WTC11 (cell line): ENCODE measurements around the gene NEURL1B. TPM values are rescaled to one million over a fixed set of nuclear protein-coding genes. Genes with fewer than 3 reads are reported as not detected.

ENCODE experiments used
- ATAC-seq: fragments of 200-7000 bp; cut with Tn5 transposase; 2 replicates; pipeline ENCODE4 v1.10.0; 2021; ENCODE audit warnings: mild to moderate bottlenecking, moderate library complexity
- CTCF ChIA-PET: fragments of 300-600 bp; sonication (Branson Sonifier 250); formaldehyde crosslinking; loops from one replicate; lab custom pipeline; 2021; ENCODE audit warnings: antibody characterized with exemption; lab: Charles Lee
- POLR2A ChIA-PET: fragments of 350-600 bp; sonication (Branson Sonifier 250); formaldehyde crosslinking; loops from one replicate; lab custom pipeline; 2021; ENCODE audit warnings: antibody characterized with exemption; lab: Charles Lee
- DNase-seq: peaks from one replicate; pipeline ENCODE4 v3.0.0; 2021; ENCODE audit warnings: low spot score
- H3K27ac Mint-ChIP-seq: 2 replicates; pipeline ENCODE4 v1.8.0; 2021; ENCODE audit warnings: mixed read lengths
- H3K27me3 Mint-ChIP-seq: 2 replicates; pipeline ENCODE4 v1.8.0; 2021; ENCODE audit warnings: low read depth, mild to moderate bottlenecking, moderate library complexity, mixed read lengths
- H3K36me3 Mint-ChIP-seq: 2 replicates; pipeline ENCODE4 v1.8.0; 2021; ENCODE audit warnings: mixed read lengths
- H3K4me1 Mint-ChIP-seq: 2 replicates; pipeline ENCODE4 v1.8.0; 2022; ENCODE audit warnings: mixed read lengths
- H3K4me3 Mint-ChIP-seq: 2 replicates; pipeline ENCODE4 v1.8.0; 2021; ENCODE audit warnings: mild to moderate bottlenecking, moderate library complexity, mixed read lengths
- H3K9me3 Mint-ChIP-seq: 2 replicates; pipeline ENCODE4 v1.8.0; 2021; ENCODE audit warnings: mixed read lengths
- CBFB ChIP-seq: sonication (generic); formaldehyde crosslinking; IDR thresholded peaks from 2 replicates; pipeline ENCODE4 v1.8.1; 2022; ENCODE audit warnings: mild to moderate bottlenecking, low read depth, missing genetic modification reagents
- E2F4 ChIP-seq: sonication (generic); formaldehyde crosslinking; IDR thresholded peaks from 2 replicates; pipeline ENCODE4 v1.8.1; 2022; ENCODE audit warnings: low read depth, mild to moderate bottlenecking, moderate library complexity, missing genetic modification reagents, borderline replicate concordance
- ELF4 ChIP-seq: sonication (generic); formaldehyde crosslinking; IDR thresholded peaks from 2 replicates; pipeline ENCODE4 v1.8.1; 2022; ENCODE audit warnings: low read depth, mild to moderate bottlenecking, moderate library complexity, missing genetic modification reagents
- ESRRA ChIP-seq: sonication (generic); formaldehyde crosslinking; IDR thresholded peaks from 2 replicates; pipeline ENCODE4 v1.8.1; 2022; ENCODE audit warnings: mild to moderate bottlenecking, missing genetic modification reagents, borderline replicate concordance
- FOXK1 ChIP-seq: sonication (generic); formaldehyde crosslinking; IDR thresholded peaks from 2 replicates; pipeline ENCODE4 v1.8.0; 2022; ENCODE audit warnings: mild to moderate bottlenecking, moderate library complexity, missing genetic modification reagents
- GABPB1 ChIP-seq: sonication (generic); formaldehyde crosslinking; IDR thresholded peaks from 2 replicates; pipeline ENCODE4 v1.8.1; 2023; ENCODE audit warnings: mild to moderate bottlenecking, missing genetic modification reagents
- GRHL2 ChIP-seq: fragments of 250-450 bp; sonication (Bioruptor Pico); IDR thresholded peaks from 2 replicates; pipeline ENCODE4 v1.8.0; 2022; ENCODE audit warnings: mild to moderate bottlenecking, moderate library complexity; ENCODE audit not compliant: insufficient replicate concordance, severe bottlenecking
- HMGA2 ChIP-seq: fragments of 250-450 bp; sonication (Bioruptor Pico); IDR thresholded peaks from 2 replicates; pipeline ENCODE4 v1.4.0; 2021; ENCODE audit warnings: mild to moderate bottlenecking, moderate library complexity
- IRF2 ChIP-seq: sonication (generic); formaldehyde crosslinking; IDR thresholded peaks from 2 replicates; pipeline ENCODE4 v1.8.0; 2022; ENCODE audit warnings: low read depth, missing genetic modification reagents, borderline replicate concordance
- MAX ChIP-seq: sonication (generic); formaldehyde crosslinking; IDR thresholded peaks from 2 replicates; pipeline ENCODE4 v1.8.0; 2022; ENCODE audit warnings: mild to moderate bottlenecking, missing genetic modification reagents
- NFYB ChIP-seq: sonication (generic); formaldehyde crosslinking; conservative IDR thresholded peaks from 2 replicates; pipeline ENCODE4 v1.8.0; 2022; ENCODE audit warnings: low read depth, missing genetic modification reagents
- PRRX2 ChIP-seq: fragments of 250-450 bp; sonication (Bioruptor Pico); IDR thresholded peaks from 2 replicates; pipeline ENCODE4 v1.8.0; 2021; ENCODE audit warnings: mild to moderate bottlenecking
- TP53 ChIP-seq: sonication (generic); formaldehyde crosslinking; IDR thresholded peaks from 2 replicates; pipeline ENCODE4 v1.8.1; 2023; ENCODE audit warnings: mild to moderate bottlenecking, missing genetic modification reagents
- ZNF532 ChIP-seq: fragments of 250-450 bp; sonication (Bioruptor Pico); IDR thresholded peaks from 2 replicates; pipeline ENCODE4 v1.9.0; 2021; ENCODE audit warnings: mild to moderate bottlenecking, borderline replicate concordance
- ZNF671 ChIP-seq: fragments of 250-450 bp; sonication (Bioruptor Pico); IDR thresholded peaks from 2 replicates; pipeline ENCODE4 v1.8.0; 2021; ENCODE audit warnings: mild to moderate bottlenecking
- total RNA-seq: library from RNA; stranded (reverse); gene quantifications from 3 replicates; pipeline ENCODE4 v1.2.3, GENCODE V29; 2021
- TF ChIP-seq, protein P1 (sequence below): sonication (generic); formaldehyde crosslinking; IDR thresholded peaks from 2 replicates; pipeline ENCODE4 v1.8.1; 2023; ENCODE audit warnings: mild to moderate bottlenecking, missing genetic modification reagents, moderate library complexity
- TF ChIP-seq, protein P2 (sequence below): sonication (generic); formaldehyde crosslinking; IDR thresholded peaks from 2 replicates; pipeline ENCODE4 v1.8.0; 2023; ENCODE audit warnings: mild to moderate bottlenecking, missing genetic modification reagents
- TF ChIP-seq, protein P3 (sequence below): fragments of 250-450 bp; sonication (Bioruptor Pico); IDR thresholded peaks from 2 replicates; pipeline ENCODE4 v1.8.0; 2021; ENCODE audit warnings: mild to moderate bottlenecking
- TF ChIP-seq, protein P4 (sequence below): sonication (generic); formaldehyde crosslinking; IDR thresholded peaks from 2 replicates; pipeline ENCODE4 v1.8.1; 2023; ENCODE audit warnings: mild to moderate bottlenecking, missing genetic modification reagents

Gene NEURL1B
- total RNA-seq, 1 experiment from 2014 or later: 9.8 TPM

- Mint-ChIP-seq H3K4me1 (peaks cover 75% of the 10 kb centered on the region), H3K27me3 (peaks cover 4% of the 10 kb centered on the region), H3K36me3 (no peaks in the 10 kb centered on the region), H3K27ac (0 out of 2 replicates have a peak overlapping the region, but pooled peaks have one; percentile 47), H3K4me3 (no peak overlapping the region), H3K9me3 (0 out of 2 replicates have a peak, but pooled peaks cover 3% of the 10 kb centered on the region)
- TF ChIP-seq ZNF671 (CRISPR knock-in tag) (no peak), IRF2 (CRISPR knock-in tag) (no peak), ESRRA (CRISPR knock-in tag) (no peak), GABPB1 (CRISPR knock-in tag) (no peak), CBFB (CRISPR knock-in tag) (no peak), MAX (CRISPR knock-in tag) (no peak), E2F4 (CRISPR knock-in tag) (no peak)
- TF ChIP-seq, protein P1, sequence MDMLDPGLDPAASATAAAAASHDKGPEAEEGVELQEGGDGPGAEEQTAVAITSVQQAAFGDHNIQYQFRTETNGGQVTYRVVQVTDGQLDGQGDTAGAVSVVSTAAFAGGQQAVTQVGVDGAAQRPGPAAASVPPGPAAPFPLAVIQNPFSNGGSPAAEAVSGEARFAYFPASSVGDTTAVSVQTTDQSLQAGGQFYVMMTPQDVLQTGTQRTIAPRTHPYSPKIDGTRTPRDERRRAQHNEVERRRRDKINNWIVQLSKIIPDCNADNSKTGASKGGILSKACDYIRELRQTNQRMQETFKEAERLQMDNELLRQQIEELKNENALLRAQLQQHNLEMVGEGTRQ (CRISPR knock-in tag): no peak
- POLR2A ChIA-PET: no interaction called here
- ATAC-seq (peak; percentile 63), DNase-seq (peak; percentile 30)
- CTCF ChIA-PET: interaction anchor here (0.9 to 1.3 kb wide), 3 partner anchors 8 to 71 kb away, joined by 4 to 5 read pairs (median 4); no protein-coding TSS in a partner anchor
These were observed 15.0 kb upstream of the NEURL1B start for GRCh38 chr5:172626031-172626581.

GRCh38 chr5:172630082-172630481 lies 11.0 kb upstream of the NEURL1B start:
- Mint-ChIP-seq H3K9me3 (0 out of 2 replicates have a peak, but pooled peaks cover 3% of the 10 kb centered on the region), H3K27me3 (peaks cover under 1% of the 10 kb centered on the region), H3K4me1 (peaks cover 52% of the 10 kb centered on the region)
- TF ChIP-seq, protein P2, sequence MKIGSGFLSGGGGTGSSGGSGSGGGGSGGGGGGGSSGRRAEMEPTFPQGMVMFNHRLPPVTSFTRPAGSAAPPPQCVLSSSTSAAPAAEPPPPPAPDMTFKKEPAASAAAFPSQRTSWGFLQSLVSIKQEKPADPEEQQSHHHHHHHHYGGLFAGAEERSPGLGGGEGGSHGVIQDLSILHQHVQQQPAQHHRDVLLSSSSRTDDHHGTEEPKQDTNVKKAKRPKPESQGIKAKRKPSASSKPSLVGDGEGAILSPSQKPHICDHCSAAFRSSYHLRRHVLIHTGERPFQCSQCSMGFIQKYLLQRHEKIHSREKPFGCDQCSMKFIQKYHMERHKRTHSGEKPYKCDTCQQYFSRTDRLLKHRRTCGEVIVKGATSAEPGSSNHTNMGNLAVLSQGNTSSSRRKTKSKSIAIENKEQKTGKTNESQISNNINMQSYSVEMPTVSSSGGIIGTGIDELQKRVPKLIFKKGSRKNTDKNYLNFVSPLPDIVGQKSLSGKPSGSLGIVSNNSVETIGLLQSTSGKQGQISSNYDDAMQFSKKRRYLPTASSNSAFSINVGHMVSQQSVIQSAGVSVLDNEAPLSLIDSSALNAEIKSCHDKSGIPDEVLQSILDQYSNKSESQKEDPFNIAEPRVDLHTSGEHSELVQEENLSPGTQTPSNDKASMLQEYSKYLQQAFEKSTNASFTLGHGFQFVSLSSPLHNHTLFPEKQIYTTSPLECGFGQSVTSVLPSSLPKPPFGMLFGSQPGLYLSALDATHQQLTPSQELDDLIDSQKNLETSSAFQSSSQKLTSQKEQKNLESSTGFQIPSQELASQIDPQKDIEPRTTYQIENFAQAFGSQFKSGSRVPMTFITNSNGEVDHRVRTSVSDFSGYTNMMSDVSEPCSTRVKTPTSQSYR: no peak
- TF ChIP-seq PRRX2 (CRISPR knock-in tag) (no peak), GRHL2 (CRISPR knock-in tag) (no peak), HMGA2 (no peak), ELF4 (CRISPR knock-in tag) (no peak), NFYB (no peak), FOXK1 (CRISPR knock-in tag) (no peak), TP53 (CRISPR knock-in tag) (no peak), E2F4 (CRISPR knock-in tag) (no peak), ESRRA (CRISPR knock-in tag) (no peak), ZNF532 (CRISPR knock-in tag) (no peak)
- TF ChIP-seq, protein P3, sequence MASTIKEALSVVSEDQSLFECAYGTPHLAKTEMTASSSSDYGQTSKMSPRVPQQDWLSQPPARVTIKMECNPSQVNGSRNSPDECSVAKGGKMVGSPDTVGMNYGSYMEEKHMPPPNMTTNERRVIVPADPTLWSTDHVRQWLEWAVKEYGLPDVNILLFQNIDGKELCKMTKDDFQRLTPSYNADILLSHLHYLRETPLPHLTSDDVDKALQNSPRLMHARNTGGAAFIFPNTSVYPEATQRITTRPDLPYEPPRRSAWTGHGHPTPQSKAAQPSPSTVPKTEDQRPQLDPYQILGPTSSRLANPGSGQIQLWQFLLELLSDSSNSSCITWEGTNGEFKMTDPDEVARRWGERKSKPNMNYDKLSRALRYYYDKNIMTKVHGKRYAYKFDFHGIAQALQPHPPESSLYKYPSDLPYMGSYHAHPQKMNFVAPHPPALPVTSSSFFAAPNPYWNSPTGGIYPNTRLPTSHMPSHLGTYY (CRISPR knock-in tag): no peak
- TF ChIP-seq, protein P4, sequence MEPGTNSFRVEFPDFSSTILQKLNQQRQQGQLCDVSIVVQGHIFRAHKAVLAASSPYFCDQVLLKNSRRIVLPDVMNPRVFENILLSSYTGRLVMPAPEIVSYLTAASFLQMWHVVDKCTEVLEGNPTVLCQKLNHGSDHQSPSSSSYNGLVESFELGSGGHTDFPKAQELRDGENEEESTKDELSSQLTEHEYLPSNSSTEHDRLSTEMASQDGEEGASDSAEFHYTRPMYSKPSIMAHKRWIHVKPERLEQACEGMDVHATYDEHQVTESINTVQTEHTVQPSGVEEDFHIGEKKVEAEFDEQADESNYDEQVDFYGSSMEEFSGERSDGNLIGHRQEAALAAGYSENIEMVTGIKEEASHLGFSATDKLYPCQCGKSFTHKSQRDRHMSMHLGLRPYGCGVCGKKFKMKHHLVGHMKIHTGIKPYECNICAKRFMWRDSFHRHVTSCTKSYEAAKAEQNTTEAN (CRISPR knock-in tag): no peak

More at GRCh38 chr5:172630082-172630481, 11.0 kb upstream of the NEURL1B start:
- DNase-seq (no peak), ATAC-seq (no peak)
- H3K4me3 Mint-ChIP-seq: no peak overlapping the region
- H3K27ac Mint-ChIP-seq: peak overlapping the region; percentile 63; the same call in 1 of the 2 replicates
- H3K36me3 Mint-ChIP-seq: no peaks in the 10 kb centered on the region
- CTCF ChIA-PET: interaction anchor here (1.1 kb wide), 1 partner anchor 68 kb away, joined by 3 read pairs; no protein-coding TSS in a partner anchor
- POLR2A ChIA-PET: no interaction called here
